Islet of Langerhans (tissue), 1 donor: ENCODE data around the gene CFAP299.

Source experiments
- FAIRE-seq: peaks from one replicate; lab custom pipeline; 2011; peaks lifted over from hg19 to GRCh38; lab: Jason Lieb, UNC

The CFAP299 gene

DNA sequence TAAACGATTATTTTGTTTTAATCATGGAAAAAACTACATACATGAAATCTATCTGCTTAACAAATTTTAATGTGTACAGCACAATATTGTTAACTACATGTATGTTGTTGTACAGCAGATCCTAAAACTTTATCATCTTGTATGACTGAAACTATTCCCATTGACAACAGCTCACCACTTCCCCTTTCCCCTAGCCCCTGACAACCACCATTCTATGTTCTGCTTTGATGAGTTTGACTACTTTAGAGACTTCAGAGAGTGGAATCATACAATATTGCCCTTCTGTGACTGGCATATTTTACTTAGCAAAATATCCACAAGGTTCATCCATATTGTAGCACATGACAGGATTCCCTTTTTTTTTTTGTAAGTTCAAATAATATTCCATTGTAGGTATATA, 185.9 kb downstream of the CFAP299 start:
- no peak for FAIRE-seq

GRCh38 chr4:80526697-80527096, 191.2 kb downstream of the CFAP299 start:
- FAIRE-seq = no peak

GRCh38 chr4:80529026-80529425, 193.5 kb downstream of the CFAP299 start:
- no peak for FAIRE-seq

GRCh38 chr4:80532674-80533333, 197.3 kb downstream of the CFAP299 start:
- FAIRE-seq = no peak

GRCh38 chr4:80535551-80535950, 200.0 kb downstream of the CFAP299 start:
- no peak for FAIRE-seq

DNA sequence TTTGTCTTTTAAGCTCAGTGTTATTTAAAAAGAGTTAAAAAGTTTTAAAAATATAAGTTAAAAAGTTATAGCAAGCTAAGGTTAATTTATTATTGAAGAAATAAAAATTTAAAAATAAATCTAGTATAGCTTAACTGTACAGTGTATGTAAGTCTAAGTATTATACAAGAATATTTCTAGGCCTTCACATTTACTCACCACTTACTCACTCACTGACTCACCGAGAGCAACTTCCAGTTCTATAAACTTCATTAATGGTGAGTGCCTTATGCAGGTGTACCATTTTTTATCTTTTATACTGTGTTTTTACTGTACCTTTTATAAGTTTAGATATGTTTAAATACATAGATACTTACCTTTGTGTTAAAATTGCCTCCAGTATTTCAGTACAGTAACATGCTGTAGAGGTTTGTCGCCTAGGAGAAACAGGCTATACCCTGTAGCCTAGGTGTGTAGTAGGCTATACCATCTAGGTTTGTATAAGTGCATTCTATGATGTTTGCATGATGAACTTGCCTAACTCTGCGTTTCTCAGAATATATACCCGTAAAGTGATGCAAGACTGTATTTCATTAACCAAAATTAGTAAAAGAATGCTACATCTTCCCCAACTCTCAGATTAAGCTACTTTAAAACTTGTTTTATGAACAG, 202.9 kb downstream of the CFAP299 start:
- no peak for FAIRE-seq

- FAIRE-seq = no peak
Observed at GRCh38 chr4:80539190-80539589, 203.7 kb downstream of the CFAP299 start.

- FAIRE-seq = no peak
Observed at GRCh38 chr4:80540349-80540748, 204.8 kb downstream of the CFAP299 start.

DNA sequence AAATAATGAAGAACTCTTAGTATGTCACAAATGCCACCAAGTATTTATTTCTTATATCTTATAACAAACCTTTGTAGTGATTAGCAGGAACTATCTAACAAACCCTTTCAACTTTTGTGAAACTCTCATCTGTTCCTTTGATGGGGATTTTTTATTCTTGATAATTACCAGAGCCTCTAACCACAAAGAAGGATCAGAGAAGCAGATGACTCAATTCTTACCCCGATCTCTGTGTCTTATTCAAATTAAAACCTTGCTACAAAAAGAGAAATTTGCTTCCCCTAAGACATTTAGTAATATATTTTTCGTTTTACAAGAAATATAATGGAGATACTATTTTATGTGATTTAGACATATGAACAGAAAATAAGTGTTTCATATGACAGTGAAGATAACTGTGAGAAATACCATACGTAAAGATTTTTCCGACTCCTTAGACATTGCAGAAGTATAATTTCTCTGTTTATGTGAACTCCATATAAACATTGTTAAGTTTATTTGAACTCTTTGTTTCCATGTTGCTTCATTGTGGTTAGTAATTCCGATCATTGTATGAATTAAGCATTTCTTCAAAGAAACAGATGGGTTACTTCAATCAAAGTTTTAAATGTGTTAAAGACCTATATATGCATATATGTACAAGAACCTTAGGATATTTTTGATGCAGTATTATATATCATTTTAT, 205.4 kb downstream of the CFAP299 start:
- FAIRE-seq = no peak

GRCh38 chr4:80542747-80543146, 207.2 kb downstream of the CFAP299 start:
- FAIRE-seq = no peak

DNA sequence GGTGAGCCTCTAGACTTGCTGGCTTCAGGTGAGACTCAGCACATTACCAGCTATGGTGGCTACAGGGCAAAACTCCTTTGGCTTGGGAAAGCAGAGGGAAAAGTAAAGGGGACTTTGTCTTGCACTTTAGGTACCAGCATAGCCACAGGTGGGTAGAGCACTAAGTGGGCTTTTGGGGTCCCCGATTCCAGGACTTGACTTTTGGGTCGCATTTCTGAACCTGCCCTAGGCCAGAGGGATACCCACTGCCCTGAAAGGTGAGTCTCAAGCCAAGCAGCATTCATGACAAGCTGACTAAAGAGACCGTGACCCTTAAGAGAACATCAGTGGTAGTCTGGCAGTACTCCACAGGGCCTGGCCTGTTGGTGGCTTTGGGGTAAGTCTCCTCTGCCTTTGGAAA, 224.8 kb downstream of the CFAP299 start:
- FAIRE-seq = no peak

- FAIRE-seq = no peak
Observed at GRCh38 chr4:80566203-80566872, 230.8 kb downstream of the CFAP299 start.

GRCh38 chr4:80568891-80569290, 233.4 kb downstream of the CFAP299 start:
- FAIRE-seq = no peak

DNA sequence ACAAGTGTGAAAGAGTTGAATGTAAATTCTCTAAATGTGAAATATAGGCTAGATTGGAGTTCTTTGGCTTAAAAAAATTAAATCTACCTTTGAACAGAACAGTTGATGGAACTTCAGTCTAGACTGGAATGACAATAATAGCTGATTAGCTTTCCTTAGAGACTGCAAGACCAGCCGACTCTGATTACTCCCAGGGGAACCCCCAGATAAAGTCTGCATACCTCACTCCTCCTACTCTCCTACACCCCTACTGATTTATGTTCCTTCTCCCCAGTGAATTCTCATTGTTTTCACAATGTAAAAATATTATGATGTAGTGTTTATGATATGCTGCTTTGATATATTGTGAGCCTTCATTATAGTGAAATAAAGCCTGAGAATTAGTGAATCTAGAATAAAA, 241.3 kb downstream of the CFAP299 start:
- no peak for FAIRE-seq

DNA sequence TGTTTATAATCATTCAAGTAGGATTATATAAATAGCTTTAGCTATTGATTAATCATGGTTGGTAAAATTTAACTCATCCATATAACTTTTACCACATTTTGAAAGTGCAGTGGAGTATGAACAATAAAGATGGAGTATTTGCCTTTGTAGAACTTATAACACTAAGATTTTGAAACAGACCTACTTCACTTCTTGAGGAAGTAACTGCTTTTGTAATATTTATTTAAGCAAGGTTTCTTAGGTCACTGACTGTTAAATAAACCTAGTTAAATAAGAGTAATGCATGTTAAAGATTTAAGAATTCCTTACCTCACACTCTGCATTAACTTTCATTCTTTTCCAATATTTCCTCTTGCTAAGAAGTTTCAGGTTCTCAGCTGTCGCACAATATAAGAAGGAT, 242.5 kb downstream of the CFAP299 start:
- no peak for FAIRE-seq

DNA sequence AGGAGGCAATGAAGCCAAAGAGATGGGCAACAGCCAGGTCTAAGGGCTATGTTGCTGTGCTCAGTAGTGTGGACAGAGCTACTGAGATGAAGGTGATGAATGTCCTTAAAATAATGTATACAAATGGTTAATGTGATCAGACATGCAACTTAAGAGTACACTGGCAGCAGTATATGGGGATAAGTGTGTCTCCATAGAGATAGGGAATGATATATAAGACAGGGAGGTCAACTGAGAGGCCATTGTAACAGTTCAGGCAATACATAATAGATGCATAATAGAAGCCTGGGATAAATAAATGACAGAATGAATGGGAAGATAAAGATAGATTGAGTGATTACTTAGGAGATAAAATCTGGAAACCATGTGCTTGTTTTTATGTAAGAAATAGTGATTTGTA, 250.0 kb downstream of the CFAP299 start:
- FAIRE-seq = no peak

DNA sequence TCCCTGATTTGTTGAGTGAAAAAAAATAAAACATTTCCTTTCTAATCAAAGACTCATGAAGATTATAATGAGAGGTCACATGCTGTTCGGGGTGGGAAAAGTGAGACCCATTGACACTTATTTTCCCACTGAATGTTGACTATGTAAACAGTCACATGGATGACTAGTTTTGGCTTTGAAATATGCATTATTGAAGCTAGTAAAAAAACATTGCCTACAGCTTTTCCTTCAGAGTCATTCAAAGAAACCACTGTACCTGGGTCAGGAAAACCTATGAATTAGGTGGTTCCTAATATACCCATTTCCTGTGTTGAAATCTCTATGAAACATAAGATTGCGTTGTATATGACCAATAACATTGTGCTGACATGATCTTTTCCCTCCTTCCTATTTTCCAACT, 251.2 kb downstream of the CFAP299 start:
- FAIRE-seq = no peak

DNA sequence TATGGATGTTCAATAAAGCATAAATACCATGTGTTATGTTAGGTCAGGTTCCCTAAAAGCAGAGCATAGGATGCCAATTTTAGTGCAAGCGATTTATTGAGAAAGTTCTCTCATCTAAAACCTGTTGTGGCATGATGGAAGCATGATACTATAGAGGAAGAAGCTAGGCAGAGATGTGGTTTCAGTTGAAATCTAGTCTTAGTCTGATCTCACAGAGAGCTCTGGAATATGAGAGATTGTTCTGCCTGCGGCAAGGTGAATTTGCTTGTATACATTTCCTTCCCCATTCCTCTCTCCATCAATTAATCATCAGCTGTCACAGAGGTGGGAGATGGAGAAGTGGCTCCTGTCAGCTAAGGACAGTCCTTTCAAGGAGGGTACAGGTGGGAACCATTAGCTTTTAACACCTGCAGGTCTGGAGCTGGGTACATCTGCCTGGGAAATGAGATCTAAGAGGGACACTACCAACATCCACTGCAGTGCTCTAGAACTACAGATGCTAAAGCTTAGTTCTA, 252.4 kb downstream of the CFAP299 start:
- FAIRE-seq = no peak

GRCh38 chr4:80592950-80593349, 257.4 kb downstream of the CFAP299 start:
- no peak for FAIRE-seq

GRCh38 chr4:80594701-80595100, 259.2 kb downstream of the CFAP299 start:
- FAIRE-seq = no peak

DNA sequence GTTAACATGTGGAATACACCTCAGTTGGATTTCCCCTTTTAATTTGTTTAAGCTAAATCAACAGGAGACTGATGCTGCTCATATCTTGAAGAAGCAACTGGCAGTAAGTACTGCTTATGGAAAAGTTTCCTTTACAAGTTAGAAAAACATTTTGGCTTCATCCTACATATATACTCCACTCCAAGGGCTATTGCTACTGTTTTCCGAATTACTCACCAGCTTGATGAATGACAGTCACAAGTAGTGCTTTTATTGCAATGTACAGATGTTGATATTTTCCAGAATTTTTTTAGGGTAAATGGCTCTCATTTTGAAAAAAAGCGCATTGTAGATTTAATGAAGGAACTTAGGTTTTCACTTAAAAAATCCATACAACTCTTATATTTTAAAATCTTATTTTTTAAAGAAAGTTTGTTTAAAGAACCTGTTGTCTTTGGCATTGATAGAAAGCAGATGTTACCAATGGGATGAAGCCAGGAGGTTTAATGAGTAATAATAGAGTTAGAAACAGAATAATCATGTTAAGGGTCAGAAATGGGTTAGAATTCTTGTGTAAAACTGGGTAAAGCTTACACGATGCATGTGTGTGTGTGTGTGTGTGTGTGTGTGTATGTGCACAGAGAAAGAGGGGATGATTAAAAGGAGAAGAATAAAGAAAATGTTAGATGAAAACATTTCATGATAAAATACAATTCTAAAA, 272.9 kb downstream of the CFAP299 start:
- FAIRE-seq = no peak

- FAIRE-seq = no peak
Observed at GRCh38 chr4:80610199-80610598, 274.7 kb downstream of the CFAP299 start.
